Thoracic aorta (tissue), 2 donors: ENCODE data around the gene MAF. TPM values are rescaled to one million over a fixed set of nuclear protein-coding genes. Genes with fewer than 3 reads are reported as not detected.

Experiments used
- ATAC-seq: fragments of 150-250 bp; one replicate; pipeline ENCODE4 v1.8.0; 2017; ENCODE audit warnings: low read depth; ENCODE audit not compliant: insufficient number of reproducible peaks, low FRiP score
- DNase-seq: peaks from one replicate; pipeline ENCODE4 v3.0.0-alpha.2; 2020; ENCODE audit warnings: low spot score
- H3K27ac ChIP-seq, 2 donors: fragments of 200-600 bp; sonication (generic); 1 replicate in 1 of 2; 2 replicates in 1 of 2; pipeline ENCODE4 v1.5.1; 2016; ENCODE audit warnings: mild to moderate bottlenecking in 2 of 2, moderate library complexity in 2 of 2
- H3K27me3 ChIP-seq: fragments of 200-600 bp; sonication (generic); replicated peaks from 2 replicates; pipeline ENCODE4 v1.6.0; 2016; ENCODE audit warnings: mild to moderate bottlenecking; ENCODE audit not compliant: insufficient read depth
- H3K36me3 ChIP-seq: fragments of 200-600 bp; sonication (generic); one replicate; pipeline ENCODE4 v1.5.1; 2016
- H3K4me1 ChIP-seq, 2 donors: fragments of 200-600 bp; sonication (generic); 1 replicate in 1 of 2; 2 replicates in 1 of 2; pipeline versions ENCODE4 v1.5.1 to v1.6.0; 2016; ENCODE audit warnings: low read depth in 2 of 2, mild to moderate bottlenecking in 1 of 2; ENCODE audit not compliant: control insufficient read depth in 1 of 2
- H3K4me3 ChIP-seq: fragments of 200-600 bp; sonication (generic); 2 replicates; pipeline ENCODE4 v1.5.1; 2016; ENCODE audit warnings: mild to moderate bottlenecking
- H3K9me3 ChIP-seq: fragments of 200-600 bp; sonication (generic); 2 replicates; pipeline ENCODE4 v1.5.1; 2016
- CTCF ChIP-seq: fragments of 200-600 bp; sonication (generic); IDR thresholded peaks from one replicate; pipeline ENCODE4 v1.5.1; 2019; ENCODE audit warnings: antibody characterized with exemption
- total RNA-seq, 2 donors: library from RNA; depleted of rRNA; stranded (reverse); fragments of >200 nt; gene quantifications; one replicate each; pipeline versions ENCODE4 v1.1.0 to v1.2.3, GENCODE V29; 2016

Gene MAF
- total RNA-seq, 2 donors from 2014 or later, result 20.0 to 41.8 TPM

- Histone ChIP-seq H3K36me3 (no peaks in the 10 kb centered on the region), H3K9me3 (no peaks in the 10 kb centered on the region), H3K27ac (no peak overlapping the region), H3K4me3 (no peak overlapping the region), H3K4me1 (peaks cover 0 to 4% of the 10 kb centered on the region in 2 donors), H3K27me3 (no peaks in the 10 kb centered on the region)
- no peak for TF ChIP-seq CTCF
- DNase-seq, result no peak
- no peak for ATAC-seq
Measured at GRCh38 chr16:79625738-79626137, 25.2 kb upstream of the MAF start.

- DNase-seq (no peak), ATAC-seq (no peak)
- no peaks in the 10 kb centered on the region for H3K36me3 ChIP-seq
- no peak for TF ChIP-seq CTCF
- H3K4me1 ChIP-seq, result peaks cover 0 to 4% of the 10 kb centered on the region in 2 donors
- H3K27me3 ChIP-seq, result no peaks in the 10 kb centered on the region
- no peak overlapping the region for H3K4me3 ChIP-seq
- no peaks in the 10 kb centered on the region for H3K9me3 ChIP-seq
- no peak overlapping the region for H3K27ac ChIP-seq
Measured at GRCh38 chr16:79623824-79624223, 23.3 kb upstream of the MAF start.

GRCh38 chr16:79623062-79623461, 22.5 kb upstream of the MAF start:
- no peaks in the 10 kb centered on the region for H3K27me3 ChIP-seq
- peak overlapping the region; percentile 18 for H3K4me3 ChIP-seq
- DNase-seq (no peak), ATAC-seq (no peak)
- no peaks in the 10 kb centered on the region for H3K36me3 ChIP-seq
- H3K27ac ChIP-seq, result no peak overlapping the region
- peaks cover 0 to 4% of the 10 kb centered on the region in 2 donors for H3K4me1 ChIP-seq
- H3K9me3 ChIP-seq, result no peaks in the 10 kb centered on the region
- no peak for TF ChIP-seq CTCF

- H3K27ac ChIP-seq, result no peak overlapping the region
- TF ChIP-seq CTCF, result no peak
Measured at GRCh38 chr16:79621027-79621426, 20.5 kb upstream of the MAF start.

GRCh38 chr16:79618692-79619050, 18.1 kb upstream of the MAF start:
- Histone ChIP-seq H3K36me3 (no peaks in the 10 kb centered on the region), H3K4me1 (peaks cover 0 to 4% of the 10 kb centered on the region in 2 donors), H3K27ac (no peak overlapping the region), H3K27me3 (no peaks in the 10 kb centered on the region), H3K9me3 (no peaks in the 10 kb centered on the region), H3K4me3 (no peak overlapping the region)
- no peak for DNase-seq
- TF ChIP-seq CTCF, result no peak
- no peak for ATAC-seq

More at GRCh38 chr16:79621027-79621426, 20.5 kb upstream of the MAF start:
- Histone ChIP-seq H3K27me3 (no peaks in the 10 kb centered on the region), H3K4me1 (peaks cover 0 to 4% of the 10 kb centered on the region in 2 donors), H3K36me3 (no peaks in the 10 kb centered on the region), H3K4me3 (no peak overlapping the region), H3K9me3 (no peaks in the 10 kb centered on the region)
- ATAC-seq (no peak), DNase-seq (no peak)
